Activated naive CD8-positive, alpha-beta T cell treated with anti-CD3 and anti-CD28 coated beads, Interleukin-2, amount 50 U/mL, for 24 hours (primary cell): ENCODE results near the gene SLC4A5.
"Not testable (repeated sequence)": the region's sequence is repeated elsewhere in the genome, so short reads cannot be mapped to it uniquely, and the experiment has no call there.

Experiments
- ATAC-seq: fragments of 150-1000 bp; cut with Tn5 transposase; one replicate; pipeline ENCODE4 v1.10.0; 2021
- DNase-seq: peaks from one replicate; pipeline ENCODE4 v3.0.0; 2021
- H3K27ac Mint-ChIP-seq: one replicate; pipeline ENCODE4 v1.8.0; 2021; ENCODE audit warnings: mild to moderate bottlenecking, mixed read lengths
- H3K27me3 Mint-ChIP-seq: one replicate; pipeline ENCODE4 v1.8.0; 2021; ENCODE audit warnings: mixed read lengths
- H3K36me3 Mint-ChIP-seq: one replicate; pipeline ENCODE4 v1.8.0; 2021; ENCODE audit warnings: low read depth, mixed read lengths
- H3K4me1 Mint-ChIP-seq: one replicate; pipeline ENCODE4 v1.8.0; 2021; ENCODE audit warnings: mixed read lengths
- H3K4me3 Mint-ChIP-seq: one replicate; pipeline ENCODE4 v1.8.0; 2021; ENCODE audit warnings: mild to moderate bottlenecking, moderate library complexity, mixed read lengths
- H3K9me3 Mint-ChIP-seq: one replicate; pipeline ENCODE4 v1.8.0; 2021; ENCODE audit warnings: mixed read lengths

The SLC4A5 gene

GRCh38 chr2:74345272-74345943, 2.2 kb upstream of the SLC4A5 start:
- no peak for DNase-seq
- Mint-ChIP-seq H3K4me1 (no peaks in the 10 kb centered on the region), H3K27ac (no peak overlapping the region), H3K27me3 (no peaks in the 10 kb centered on the region), H3K36me3 (no peaks in the 10 kb centered on the region), H3K4me3 (no peak overlapping the region), H3K9me3 (no peaks in the 10 kb centered on the region)
- ATAC-seq, result no peak

GRCh38 chr2:74336227-74336626, 7.0 kb downstream of the SLC4A5 start:
- H3K9me3 Mint-ChIP-seq, H3K4me1 Mint-ChIP-seq, H3K27me3 Mint-ChIP-seq, H3K27ac Mint-ChIP-seq, DNase-seq, ATAC-seq, H3K4me3 Mint-ChIP-seq, H3K36me3 Mint-ChIP-seq: not testable (repeated sequence)

GRCh38 chr2:74334931-74335333, 8.3 kb downstream of the SLC4A5 start:
- no peak overlapping the region for H3K4me3 Mint-ChIP-seq
- H3K4me1 Mint-ChIP-seq, result no peaks in the 10 kb centered on the region
- DNase-seq, result peak; percentile 79
- H3K9me3 Mint-ChIP-seq, result no peaks in the 10 kb centered on the region
- ATAC-seq, result peak; percentile 72
- H3K27me3 Mint-ChIP-seq, result no peaks in the 10 kb centered on the region
- H3K36me3 Mint-ChIP-seq, result peaks cover 1% of the 10 kb centered on the region
- no peak overlapping the region for H3K27ac Mint-ChIP-seq

GRCh38 chr2:74333896-74334586, 9.2 kb downstream of the SLC4A5 start:
- no peaks in the 10 kb centered on the region for H3K27me3 Mint-ChIP-seq
- H3K27ac Mint-ChIP-seq, result no peak overlapping the region
- H3K9me3 Mint-ChIP-seq, result no peaks in the 10 kb centered on the region
- ATAC-seq (no peak), DNase-seq (no peak)
- H3K4me3 Mint-ChIP-seq, result no peak overlapping the region
- H3K36me3 Mint-ChIP-seq, result peaks cover 1% of the 10 kb centered on the region
- no peaks in the 10 kb centered on the region for H3K4me1 Mint-ChIP-seq

- no peaks in the 10 kb centered on the region for H3K27me3 Mint-ChIP-seq
- H3K36me3 Mint-ChIP-seq, result peaks cover 1% of the 10 kb centered on the region
- no peaks in the 10 kb centered on the region for H3K4me1 Mint-ChIP-seq
- peak; percentile 41 for ATAC-seq
- H3K9me3 Mint-ChIP-seq, result no peaks in the 10 kb centered on the region
- no peak overlapping the region for H3K27ac Mint-ChIP-seq
- no peak overlapping the region for H3K4me3 Mint-ChIP-seq
- peak; percentile 6 for DNase-seq
Measured at GRCh38 chr2:74333175-74333574, 10.0 kb downstream of the SLC4A5 start.

GRCh38 chr2:74332550-74333174, 10.6 kb downstream of the SLC4A5 start:
- ATAC-seq (no peak), DNase-seq (no peak)
- H3K27ac Mint-ChIP-seq, result no peak overlapping the region
- no peaks in the 10 kb centered on the region for H3K9me3 Mint-ChIP-seq
- H3K27me3 Mint-ChIP-seq, result no peaks in the 10 kb centered on the region
- H3K4me3 Mint-ChIP-seq, result no peak overlapping the region
- peaks cover 1% of the 10 kb centered on the region for H3K36me3 Mint-ChIP-seq
- H3K4me1 Mint-ChIP-seq, result no peaks in the 10 kb centered on the region

- ATAC-seq, result no peak
Measured at GRCh38 chr2:74328573-74328972, 14.6 kb downstream of the SLC4A5 start.

GRCh38 chr2:74328074-74328473, 15.1 kb downstream of the SLC4A5 start:
- no peaks in the 10 kb centered on the region for H3K4me1 Mint-ChIP-seq
- no peak overlapping the region for H3K4me3 Mint-ChIP-seq
- H3K27ac Mint-ChIP-seq, result no peak overlapping the region
- no peaks in the 10 kb centered on the region for H3K9me3 Mint-ChIP-seq
- no peak for DNase-seq
- no peak for ATAC-seq
- H3K27me3 Mint-ChIP-seq, result no peaks in the 10 kb centered on the region
- peaks cover under 1% of the 10 kb centered on the region for H3K36me3 Mint-ChIP-seq

More at GRCh38 chr2:74328573-74328972, 14.6 kb downstream of the SLC4A5 start:
- Mint-ChIP-seq H3K4me1 (no peaks in the 10 kb centered on the region), H3K9me3 (no peaks in the 10 kb centered on the region), H3K27me3 (no peaks in the 10 kb centered on the region), H3K4me3 (no peak overlapping the region), H3K36me3 (peaks cover 1% of the 10 kb centered on the region), H3K27ac (no peak overlapping the region)
- DNase-seq, result no peak

- Mint-ChIP-seq H3K4me3 (no peak overlapping the region), H3K27me3 (no peaks in the 10 kb centered on the region), H3K36me3 (no peaks in the 10 kb centered on the region), H3K4me1 (no peaks in the 10 kb centered on the region), H3K27ac (no peak overlapping the region), H3K9me3 (no peaks in the 10 kb centered on the region)
- no peak for ATAC-seq
- no peak for DNase-seq
Measured at GRCh38 chr2:74327627-74328026, 15.6 kb downstream of the SLC4A5 start.

- Mint-ChIP-seq H3K36me3 (no peaks in the 10 kb centered on the region), H3K27ac (no peak overlapping the region), H3K4me3 (no peak overlapping the region), H3K9me3 (no peaks in the 10 kb centered on the region), H3K27me3 (no peaks in the 10 kb centered on the region), H3K4me1 (no peaks in the 10 kb centered on the region)
- DNase-seq (no peak), ATAC-seq (no peak)
Measured at GRCh38 chr2:74327199-74327598, 16.0 kb downstream of the SLC4A5 start.

GRCh38 chr2:74325815-74326214, 17.4 kb downstream of the SLC4A5 start:
- no peak overlapping the region for H3K4me3 Mint-ChIP-seq
- H3K4me1 Mint-ChIP-seq, result no peaks in the 10 kb centered on the region
- H3K36me3 Mint-ChIP-seq, result no peaks in the 10 kb centered on the region
- H3K27me3 Mint-ChIP-seq, result no peaks in the 10 kb centered on the region
- DNase-seq (no peak), ATAC-seq (no peak)
- no peaks in the 10 kb centered on the region for H3K9me3 Mint-ChIP-seq
- no peak overlapping the region for H3K27ac Mint-ChIP-seq

- no peaks in the 10 kb centered on the region for H3K4me1 Mint-ChIP-seq
- no peaks in the 10 kb centered on the region for H3K9me3 Mint-ChIP-seq
- no peak for ATAC-seq
- no peak overlapping the region for H3K27ac Mint-ChIP-seq
- DNase-seq, result no peak
- H3K36me3 Mint-ChIP-seq, result no peaks in the 10 kb centered on the region
- no peaks in the 10 kb centered on the region for H3K27me3 Mint-ChIP-seq
- no peak overlapping the region for H3K4me3 Mint-ChIP-seq
Measured at GRCh38 chr2:74321737-74322136, 21.5 kb downstream of the SLC4A5 start.

GRCh38 chr2:74317701-74318100, 25.5 kb downstream of the SLC4A5 start:
- DNase-seq, result no peak
- Mint-ChIP-seq H3K4me3 (no peak overlapping the region), H3K27me3 (no peaks in the 10 kb centered on the region), H3K9me3 (no peaks in the 10 kb centered on the region), H3K36me3 (no peaks in the 10 kb centered on the region), H3K27ac (no peak overlapping the region), H3K4me1 (no peaks in the 10 kb centered on the region)
- ATAC-seq, result no peak

GRCh38 chr2:74316627-74317295, 26.5 kb downstream of the SLC4A5 start:
- no peak overlapping the region for H3K27ac Mint-ChIP-seq
- ATAC-seq (no peak), DNase-seq (no peak)
- no peaks in the 10 kb centered on the region for H3K36me3 Mint-ChIP-seq
- H3K4me3 Mint-ChIP-seq, result no peak overlapping the region
- H3K9me3 Mint-ChIP-seq, result no peaks in the 10 kb centered on the region
- H3K27me3 Mint-ChIP-seq, result no peaks in the 10 kb centered on the region
- H3K4me1 Mint-ChIP-seq, result no peaks in the 10 kb centered on the region

GRCh38 chr2:74314107-74314506, 29.1 kb downstream of the SLC4A5 start:
- ATAC-seq, result no peak

More at GRCh38 chr2:74314107-74314506, 29.1 kb downstream of the SLC4A5 start:
- no peaks in the 10 kb centered on the region for H3K36me3 Mint-ChIP-seq
- H3K4me3 Mint-ChIP-seq, result no peak overlapping the region
- H3K27ac Mint-ChIP-seq, result no peak overlapping the region
- H3K27me3 Mint-ChIP-seq, result no peaks in the 10 kb centered on the region
- H3K9me3 Mint-ChIP-seq, result no peaks in the 10 kb centered on the region
- no peaks in the 10 kb centered on the region for H3K4me1 Mint-ChIP-seq
- no peak for DNase-seq
